Prostate gland (tissue), 2 donors: ENCODE data around the gene CFAP68.

ENCODE experiments used
- POLR2A ChIP-seq: fragments of 450-650 bp; IDR thresholded peaks from one replicate; pipeline ENCODE4 v1.6.1; 2016; ENCODE audit warnings: antibody characterized with exemption, mild to moderate bottlenecking
- POLR2AphosphoS5 ChIP-seq: sonication (generic); formaldehyde crosslinking; IDR thresholded peaks from one replicate; pipeline ENCODE4 v1.6.1; 2017; ENCODE audit warnings: antibody characterized with exemption
- TF ChIP-seq, protein P1 (sequence below), 4 experiments: fragments of 200-600 bp in 2 of 4; fragments of 450-650 bp in 2 of 4; sonication (generic) in 2 of 4; IDR thresholded peaks; 1 replicate in 3 of 4; 2 replicates in 1 of 4; pipeline ENCODE4 v1.5.1; 2016 to 2019; ENCODE audit warnings: antibody characterized with exemption in 4 of 4, mild to moderate bottlenecking in 2 of 4, moderate library complexity in 2 of 4

DNA sequence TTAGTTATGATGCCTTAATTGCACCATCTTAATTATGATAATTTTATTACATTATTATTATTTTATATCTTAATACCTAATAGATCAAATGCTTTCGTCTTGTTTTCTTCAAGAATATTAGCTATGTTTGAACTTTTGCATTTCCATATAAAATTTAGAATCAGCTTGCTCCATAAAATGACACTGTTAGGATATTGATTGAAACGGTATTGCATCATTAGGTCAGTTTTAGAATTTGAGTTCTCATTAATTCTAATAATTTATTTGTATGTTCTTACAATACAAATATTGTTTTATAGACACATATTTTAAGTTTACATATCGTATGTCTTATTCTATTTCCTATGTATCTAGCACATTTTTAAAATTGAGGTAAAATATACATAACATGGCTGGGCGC is 6.7 kb downstream of the CFAP68 start:
- no peak for TF ChIP-seq POLR2A
- TF ChIP-seq, protein P1, sequence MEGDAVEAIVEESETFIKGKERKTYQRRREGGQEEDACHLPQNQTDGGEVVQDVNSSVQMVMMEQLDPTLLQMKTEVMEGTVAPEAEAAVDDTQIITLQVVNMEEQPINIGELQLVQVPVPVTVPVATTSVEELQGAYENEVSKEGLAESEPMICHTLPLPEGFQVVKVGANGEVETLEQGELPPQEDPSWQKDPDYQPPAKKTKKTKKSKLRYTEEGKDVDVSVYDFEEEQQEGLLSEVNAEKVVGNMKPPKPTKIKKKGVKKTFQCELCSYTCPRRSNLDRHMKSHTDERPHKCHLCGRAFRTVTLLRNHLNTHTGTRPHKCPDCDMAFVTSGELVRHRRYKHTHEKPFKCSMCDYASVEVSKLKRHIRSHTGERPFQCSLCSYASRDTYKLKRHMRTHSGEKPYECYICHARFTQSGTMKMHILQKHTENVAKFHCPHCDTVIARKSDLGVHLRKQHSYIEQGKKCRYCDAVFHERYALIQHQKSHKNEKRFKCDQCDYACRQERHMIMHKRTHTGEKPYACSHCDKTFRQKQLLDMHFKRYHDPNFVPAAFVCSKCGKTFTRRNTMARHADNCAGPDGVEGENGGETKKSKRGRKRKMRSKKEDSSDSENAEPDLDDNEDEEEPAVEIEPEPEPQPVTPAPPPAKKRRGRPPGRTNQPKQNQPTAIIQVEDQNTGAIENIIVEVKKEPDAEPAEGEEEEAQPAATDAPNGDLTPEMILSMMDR (IDR thresholded peaks at IDR 0.05): no peak
- no peak for TF ChIP-seq POLR2AphosphoS5
